GM12874 (cell line): ENCODE results near the gene DENND1B.

ENCODE experiments used
- CTCF ChIP-seq: IDR thresholded peaks from 2 replicates; pipeline ENCODE4 v1.5.1; 2011; ENCODE audit warnings: low read depth, mild to moderate bottlenecking, control low read depth, low read length, moderate library complexity; ENCODE audit not compliant: insufficient read depth

The DENND1B gene

GRCh38 chr1:197561041-197561440 lies 214.2 kb downstream of the DENND1B start:
- no peak for TF ChIP-seq CTCF

- TF ChIP-seq CTCF: no peak
Observed at GRCh38 chr1:197559655-197560054, 215.6 kb downstream of the DENND1B start.

- no peak for TF ChIP-seq CTCF
Observed at GRCh38 chr1:197559244-197559643, 216.0 kb downstream of the DENND1B start.

GRCh38 chr1:197557302-197557701 lies 218.0 kb downstream of the DENND1B start:
- no peak for TF ChIP-seq CTCF

GRCh38 chr1:197553281-197553680 lies 222.0 kb downstream of the DENND1B start:
- TF ChIP-seq CTCF: no peak

GRCh38 chr1:197546989-197547388 lies 228.3 kb downstream of the DENND1B start:
- TF ChIP-seq CTCF: no peak

GRCh38 chr1:197544553-197544952 lies 230.7 kb downstream of the DENND1B start:
- no peak for TF ChIP-seq CTCF

GRCh38 chr1:197544130-197544529 lies 231.2 kb downstream of the DENND1B start:
- no peak for TF ChIP-seq CTCF
